HG03457 (cell line): Measurements from ENCODE around the gene CS.

ENCODE experiments used
- ATAC-seq: cut with Tn5 transposase; IDR thresholded peaks from one replicate; pipeline ENCODE4 v1.9.1; 2021; ENCODE audit warnings: moderate number of reproducible peaks; ENCODE audit not compliant: unreplicated experiment

Gene CS

DNA sequence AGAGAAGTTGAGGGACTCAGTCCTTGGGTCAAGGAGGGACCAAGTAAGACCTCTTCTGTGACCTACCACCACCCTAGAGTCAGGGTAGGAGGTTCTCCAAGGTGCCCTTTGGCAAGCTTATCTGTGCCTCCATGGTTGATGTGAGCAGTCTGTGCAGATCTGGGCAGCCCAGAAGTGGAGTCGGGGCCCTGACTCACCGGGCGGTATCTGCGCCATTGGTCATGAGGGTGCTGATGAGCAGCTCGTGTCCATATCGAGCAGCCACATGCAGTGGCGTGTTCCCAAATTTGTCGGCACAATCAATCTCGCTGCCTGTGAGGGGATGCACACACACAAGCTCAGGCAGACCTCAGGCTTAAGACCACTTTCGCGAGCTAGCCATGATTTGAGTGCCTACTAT lies 47.0 kb downstream of the CS start:
- ATAC-seq = no peak

DNA sequence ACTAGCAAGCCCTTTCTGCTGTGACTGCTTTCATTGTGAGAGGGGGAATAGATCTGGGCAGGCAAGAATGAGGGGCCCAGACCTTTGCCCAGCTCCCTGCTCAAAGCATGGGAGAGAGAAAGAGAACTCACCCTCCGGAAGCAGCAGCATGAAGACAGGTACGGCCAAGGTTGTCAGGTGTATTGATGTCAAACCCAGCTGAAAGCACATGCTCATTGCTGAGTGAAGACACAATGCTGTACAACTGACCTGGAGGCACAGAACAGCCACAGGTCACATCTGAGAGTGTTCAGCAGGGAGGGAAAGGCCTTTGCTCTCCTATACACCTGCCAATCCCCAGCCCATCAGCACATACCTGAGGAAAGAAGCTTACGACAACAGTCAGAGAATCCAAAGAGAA lies 47.5 kb downstream of the CS start:
- no peak for ATAC-seq

DNA sequence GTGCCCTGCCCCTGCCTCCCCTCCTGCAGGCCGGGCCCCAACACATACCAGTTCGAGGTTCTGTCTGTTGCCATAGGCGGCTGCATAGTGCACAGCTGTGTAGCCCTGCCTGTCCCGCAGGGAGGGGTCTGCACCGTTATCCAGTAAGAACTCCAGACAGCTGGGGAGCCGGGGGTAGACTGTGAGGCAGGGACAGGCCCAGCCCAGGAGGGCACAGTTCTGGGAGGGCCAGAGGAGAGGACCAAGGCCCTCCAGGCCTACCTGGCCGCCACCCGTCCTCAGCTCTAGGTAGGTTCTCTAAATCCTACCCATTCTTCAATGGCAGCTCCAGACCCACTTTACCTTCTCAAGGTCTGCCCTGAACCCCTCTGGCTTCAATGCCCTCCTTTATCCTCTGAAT lies 51.4 kb downstream of the CS start:
- ATAC-seq = no peak

- ATAC-seq = no peak
Observed at GRCh38 chr12:56247923-56248322, 52.2 kb downstream of the CS start.

DNA sequence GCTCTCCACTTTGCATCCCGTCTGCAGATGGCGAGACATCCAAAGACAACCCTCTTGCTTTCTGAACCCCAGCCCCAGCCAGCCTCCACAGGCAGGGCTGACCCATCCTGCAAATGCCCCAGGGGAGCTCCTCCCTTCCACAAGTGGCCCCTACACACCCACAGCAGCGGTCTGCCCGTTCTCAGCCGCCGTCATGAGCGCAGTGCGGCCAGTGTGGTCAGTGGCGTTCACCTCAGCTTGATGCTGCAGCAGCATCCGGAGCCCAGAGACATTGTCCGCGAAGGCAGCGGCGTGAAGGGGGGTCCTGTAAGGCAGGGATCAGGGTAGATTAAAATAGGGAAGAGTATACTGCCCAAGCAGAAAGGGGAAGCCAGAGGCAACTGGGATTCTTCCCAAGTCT lies 55.6 kb downstream of the CS start:
- no peak for ATAC-seq

- no peak for ATAC-seq
Observed at GRCh38 chr12:56243731-56244181, 56.4 kb downstream of the CS start.

DNA sequence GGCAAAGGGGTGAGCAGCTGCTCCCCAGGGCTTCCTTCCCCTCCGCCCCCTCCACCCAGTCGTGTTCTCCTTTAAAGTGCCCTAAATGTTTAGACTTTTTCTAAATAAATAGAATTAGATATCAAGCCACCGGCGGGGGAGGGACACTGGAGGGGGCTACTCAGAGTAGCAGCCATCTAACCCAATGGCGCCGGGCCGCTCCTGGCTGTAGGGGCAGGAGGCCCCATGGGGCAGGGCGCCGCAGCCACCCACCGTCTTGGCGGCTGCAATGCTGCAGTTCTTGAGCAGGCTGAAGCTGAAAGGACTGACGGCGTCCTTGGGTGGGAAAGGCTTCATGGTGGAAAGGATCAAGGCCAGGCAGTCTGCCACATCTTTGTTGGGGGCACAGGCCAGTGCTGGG lies 57.1 kb downstream of the CS start:
- ATAC-seq = no peak

- no peak for ATAC-seq
Observed at GRCh38 chr12:56241424-56242303, 58.5 kb downstream of the CS start.

DNA sequence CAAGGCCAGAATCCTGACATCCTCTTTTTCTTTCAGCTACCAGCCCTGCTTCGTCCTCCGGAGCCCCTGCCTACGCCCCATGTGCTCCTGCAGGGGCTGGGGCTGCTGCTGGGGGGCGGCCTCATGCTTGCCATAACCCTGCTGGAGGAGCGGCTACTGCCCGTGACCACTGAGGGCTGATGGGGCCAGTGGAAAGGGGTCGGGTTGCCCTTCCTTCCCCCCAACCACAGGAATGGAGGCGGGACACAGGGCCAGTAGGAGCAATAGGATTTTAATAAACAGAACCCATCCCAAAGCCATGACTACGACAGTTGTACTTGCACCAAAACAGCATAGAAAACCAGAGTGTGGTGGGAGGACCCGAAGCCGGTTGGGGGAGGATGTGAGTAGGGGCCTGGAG lies 62.6 kb downstream of the CS start:
- ATAC-seq = no peak

DNA sequence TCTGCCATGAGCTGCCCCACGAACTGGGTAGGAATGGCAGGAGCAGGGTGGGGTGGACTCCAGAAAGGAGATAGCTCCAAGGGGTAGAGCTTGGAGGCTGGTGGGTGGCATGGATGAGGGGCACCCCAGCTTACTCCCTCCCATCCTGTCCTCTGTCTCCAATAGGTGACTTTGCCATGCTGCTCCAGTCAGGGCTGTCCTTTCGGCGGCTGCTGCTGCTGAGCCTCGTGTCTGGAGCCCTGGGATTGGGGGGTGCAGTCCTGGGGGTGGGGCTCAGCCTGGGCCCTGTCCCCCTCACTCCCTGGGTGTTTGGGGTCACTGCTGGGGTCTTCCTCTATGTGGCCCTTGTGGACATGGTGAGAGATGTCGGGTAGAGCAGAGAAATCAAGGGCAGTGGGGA lies 63.1 kb downstream of the CS start:
- ATAC-seq = no peak

GRCh38 chr12:56236091-56236490 lies 64.0 kb downstream of the CS start:
- ATAC-seq = no peak

- ATAC-seq = no peak
Observed at GRCh38 chr12:56234746-56235436, 65.2 kb downstream of the CS start.

DNA sequence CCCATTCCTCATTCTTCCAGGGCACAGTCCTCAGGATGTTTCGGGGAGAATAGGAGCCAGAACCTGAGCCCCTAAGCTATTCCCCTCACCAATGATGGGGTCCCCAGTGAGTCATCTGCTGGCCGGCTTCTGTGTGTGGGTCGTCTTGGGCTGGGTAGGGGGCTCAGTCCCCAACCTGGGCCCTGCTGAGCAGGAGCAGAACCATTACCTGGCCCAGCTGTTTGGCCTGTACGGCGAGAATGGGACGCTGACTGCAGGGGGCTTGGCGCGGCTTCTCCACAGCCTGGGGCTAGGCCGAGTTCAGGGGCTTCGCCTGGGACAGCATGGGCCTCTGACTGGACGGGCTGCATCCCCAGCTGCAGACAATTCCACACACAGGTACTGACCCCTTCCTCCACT lies 68.9 kb downstream of the CS start:
- ATAC-seq = no peak

GRCh38 chr12:56230432-56231183 lies 69.5 kb downstream of the CS start:
- ATAC-seq = no peak

- no peak for ATAC-seq
Observed at GRCh38 chr12:56229916-56230431, 70.2 kb downstream of the CS start, which contains the start of gene SLC39A5. Gene SLC39A5 (plus strand): TSS chr12:56230051. CDS start chr12:56231275, 1,224 bp downstream.

- ATAC-seq = no peak
Observed at GRCh38 chr12:56229082-56229481, 71.0 kb downstream of the CS start.

DNA sequence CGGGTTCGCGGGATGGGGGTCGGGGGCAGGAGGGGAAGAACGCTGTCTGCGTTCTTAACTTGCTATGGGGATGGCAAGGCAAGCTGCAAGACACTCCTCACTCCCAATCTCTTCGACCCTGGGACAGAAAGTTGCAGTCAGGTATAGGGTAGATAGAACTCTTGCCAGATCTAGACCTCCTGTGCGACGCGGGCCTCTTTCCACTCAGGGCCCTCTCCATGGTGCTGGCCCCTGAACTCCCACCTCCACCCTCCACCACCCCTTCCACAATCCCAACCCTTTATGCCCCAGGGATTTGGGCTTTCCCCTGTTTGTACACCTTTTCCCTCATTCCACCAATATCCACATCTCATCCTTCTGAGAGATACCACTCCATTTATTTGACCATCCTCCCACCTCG lies 75.2 kb downstream of the CS start:
- no peak for ATAC-seq

GRCh38 chr12:56224102-56224701 lies 75.9 kb downstream of the CS start, which contains the start of gene NABP2:
Gene NABP2 (plus strand): TSS chr12:56224342. CDS start chr12:56224857, 515 bp downstream.
- peak; percentile 58 for ATAC-seq

GRCh38 chr12:56223571-56224101 lies 76.5 kb downstream of the CS start:
- no peak for ATAC-seq

- ATAC-seq = no peak
Observed at GRCh38 chr12:56222531-56222895, 77.6 kb downstream of the CS start.
